ENCODE data around the gene LIMK2.
"Not testable (repeated sequence)": the region's sequence is repeated elsewhere in the genome, so short reads cannot be mapped to it uniquely, and the experiment has no call there.

The LIMK2 gene

DNA sequence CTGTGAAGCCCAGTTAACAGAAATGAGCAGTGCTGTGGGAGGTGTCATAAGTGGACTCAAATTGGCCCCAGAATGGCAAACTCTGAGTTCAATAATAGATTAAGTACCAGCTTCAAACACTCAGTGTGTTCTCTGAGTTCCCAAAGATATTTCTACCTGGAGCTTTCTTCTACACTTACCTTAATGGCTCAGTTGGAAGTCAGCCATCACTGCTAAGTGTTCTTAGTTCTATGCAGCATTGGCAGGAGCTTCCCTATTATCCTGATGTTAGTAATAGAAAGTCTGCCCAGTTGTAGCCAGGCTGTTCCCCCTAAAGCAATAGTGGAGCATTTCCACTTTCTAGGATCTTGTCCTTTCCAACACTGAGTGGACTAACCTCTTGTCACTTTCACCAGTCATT lies 89.9 kb downstream of the LIMK2 start:
- Mint-ChIP-seq H3K4me1 (ENCODE audit: low read depth) (peaks cover 49% of the 10 kb centered on the region), H3K4me3 (no peak overlapping the region), H3K27ac (peak overlapping the region; percentile 8), H3K27me3 (no peaks in the 10 kb centered on the region), H3K9me3 (no peaks in the 10 kb centered on the region), H3K36me3 (ENCODE audit: low read depth) (no peaks in the 10 kb centered on the region)

DNA sequence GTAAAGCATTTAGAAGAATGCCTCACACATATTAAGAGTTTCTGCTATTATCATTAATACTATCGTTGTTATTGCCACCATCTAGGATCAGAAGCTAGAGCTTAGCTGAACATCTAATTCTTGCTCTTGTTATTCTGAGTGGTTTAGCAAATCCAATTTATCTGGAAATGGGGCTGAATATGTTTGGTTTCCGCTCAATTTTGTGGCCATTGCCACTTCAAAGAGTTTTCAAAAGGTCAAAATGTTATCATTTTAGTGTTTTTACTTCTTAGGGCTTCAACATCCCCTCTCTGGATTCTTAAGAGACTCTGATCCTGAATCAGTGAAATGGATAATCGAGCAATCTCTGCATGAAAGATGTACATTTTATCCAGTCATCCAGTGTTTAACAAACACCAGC lies 90.4 kb downstream of the LIMK2 start:
- H3K36me3 Mint-ChIP-seq (ENCODE audit: low read depth): no peaks in the 10 kb centered on the region
- H3K4me1 Mint-ChIP-seq (ENCODE audit: low read depth): peaks cover 49% of the 10 kb centered on the region
- no peak overlapping the region for H3K4me3 Mint-ChIP-seq
- H3K9me3 Mint-ChIP-seq: no peaks in the 10 kb centered on the region
- peak overlapping the region; percentile 8 for H3K27ac Mint-ChIP-seq
- no peaks in the 10 kb centered on the region for H3K27me3 Mint-ChIP-seq

DNA sequence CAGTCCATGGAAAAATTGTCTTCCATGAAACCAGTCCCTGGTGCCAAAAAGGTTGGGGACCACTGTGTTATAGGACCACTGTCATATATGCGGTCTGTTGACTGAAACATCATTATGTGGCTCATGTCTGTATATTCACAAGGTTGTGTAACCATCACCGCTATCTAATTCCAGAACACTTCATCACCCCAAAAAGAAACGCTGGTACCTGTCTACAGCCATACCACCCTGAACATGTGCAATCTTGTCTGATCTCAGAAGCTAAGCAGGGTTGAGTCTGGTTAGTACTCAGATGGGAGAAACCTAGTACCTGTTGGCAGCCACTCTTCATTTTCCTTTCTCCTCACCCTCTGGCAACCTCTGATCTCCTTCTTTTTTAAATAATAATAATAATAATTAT lies 93.1 kb downstream of the LIMK2 start:
- Mint-ChIP-seq H3K9me3 (no peaks in the 10 kb centered on the region), H3K27ac (no peak overlapping the region), H3K36me3 (ENCODE audit: low read depth) (no peaks in the 10 kb centered on the region), H3K27me3 (no peaks in the 10 kb centered on the region), H3K4me3 (no peak overlapping the region), H3K4me1 (ENCODE audit: low read depth) (peaks cover 57% of the 10 kb centered on the region)

- Mint-ChIP-seq H3K4me1 (ENCODE audit: low read depth) (peaks cover 31% of the 10 kb centered on the region), H3K4me3 (peak overlapping the region; percentile 31), H3K9me3 (no peaks in the 10 kb centered on the region), H3K36me3 (ENCODE audit: low read depth) (no peaks in the 10 kb centered on the region), H3K27me3 (no peaks in the 10 kb centered on the region), H3K27ac (peak overlapping the region; percentile 61)
These were observed 96.1 kb downstream of the LIMK2 start for GRCh38 chr22:31308181-31308580.

DNA sequence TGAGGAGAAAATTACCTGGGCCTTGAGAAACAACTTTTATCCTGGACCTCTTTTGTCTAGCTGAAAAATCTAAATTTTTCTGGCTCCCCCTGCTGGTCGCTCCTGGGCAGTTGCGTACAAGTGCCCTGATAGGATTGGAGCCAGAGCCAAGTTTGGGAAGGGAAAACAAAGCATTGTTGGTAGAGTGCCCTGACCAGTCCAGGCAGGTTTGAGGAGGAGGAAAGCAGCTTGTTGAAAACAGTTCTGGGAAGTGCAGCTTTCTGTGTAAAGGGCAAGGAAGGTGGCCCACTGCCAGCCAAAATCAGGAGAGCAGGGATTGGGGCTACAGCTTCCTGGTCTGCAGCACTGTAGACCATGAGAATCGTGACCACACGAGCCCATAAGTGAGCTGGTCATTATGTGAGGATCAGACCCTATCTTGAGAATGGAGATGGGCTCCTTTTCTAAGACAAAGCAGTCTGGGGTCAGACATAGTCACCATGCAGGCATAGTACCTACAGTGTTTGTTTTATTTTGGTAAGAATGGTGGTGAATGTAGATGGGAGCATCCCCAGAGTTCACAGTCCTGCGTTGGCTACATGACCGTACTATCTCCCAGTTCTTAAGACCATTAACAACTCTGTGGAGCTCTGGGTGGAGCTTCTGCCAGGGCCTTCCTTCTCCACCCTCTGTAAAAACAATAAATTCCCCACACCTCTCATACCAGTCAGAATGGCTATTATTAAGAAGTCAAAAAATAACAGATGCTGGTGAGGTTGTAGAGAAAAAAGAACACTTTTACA lies 101.5 kb downstream of the LIMK2 start:
- Mint-ChIP-seq H3K27me3 (no peaks in the 10 kb centered on the region), H3K36me3 (ENCODE audit: low read depth) (peaks cover 11% of the 10 kb centered on the region), H3K4me1 (ENCODE audit: low read depth) (peaks cover 8% of the 10 kb centered on the region), H3K27ac (no peak overlapping the region), H3K4me3 (no peak overlapping the region), H3K9me3 (no peaks in the 10 kb centered on the region)

- not testable (repeated sequence) for H3K9me3 Mint-ChIP-seq; H3K4me3 Mint-ChIP-seq; H3K27me3 Mint-ChIP-seq; H3K4me1 Mint-ChIP-seq (ENCODE audit: low read depth); H3K27ac Mint-ChIP-seq
- H3K36me3 Mint-ChIP-seq (ENCODE audit: low read depth): peaks cover 11% of the 10 kb centered on the region
These were observed 102.1 kb downstream of the LIMK2 start for GRCh38 chr22:31314220-31314619.

- Mint-ChIP-seq H3K36me3 (ENCODE audit: low read depth) (peaks cover 33% of the 10 kb centered on the region), H3K27me3 (no peaks in the 10 kb centered on the region), H3K9me3 (no peaks in the 10 kb centered on the region), H3K27ac (peak overlapping the region; percentile 17), H3K4me1 (ENCODE audit: low read depth) (no peaks in the 10 kb centered on the region), H3K4me3 (no peak overlapping the region)
These were observed 109.3 kb downstream of the LIMK2 start for GRCh38 chr22:31321421-31321820.

- Mint-ChIP-seq H3K9me3 (no peaks in the 10 kb centered on the region), H3K27me3 (no peaks in the 10 kb centered on the region), H3K27ac (peak overlapping the region; percentile 42), H3K4me3 (no peak overlapping the region), H3K36me3 (ENCODE audit: low read depth) (peaks cover 49% of the 10 kb centered on the region), H3K4me1 (ENCODE audit: low read depth) (no peaks in the 10 kb centered on the region)
These were observed 111.8 kb downstream of the LIMK2 start for GRCh38 chr22:31323578-31324550.

- H3K27ac Mint-ChIP-seq: no peak overlapping the region
These were observed 114.8 kb downstream of the LIMK2 start for GRCh38 chr22:31326877-31327276.

DNA sequence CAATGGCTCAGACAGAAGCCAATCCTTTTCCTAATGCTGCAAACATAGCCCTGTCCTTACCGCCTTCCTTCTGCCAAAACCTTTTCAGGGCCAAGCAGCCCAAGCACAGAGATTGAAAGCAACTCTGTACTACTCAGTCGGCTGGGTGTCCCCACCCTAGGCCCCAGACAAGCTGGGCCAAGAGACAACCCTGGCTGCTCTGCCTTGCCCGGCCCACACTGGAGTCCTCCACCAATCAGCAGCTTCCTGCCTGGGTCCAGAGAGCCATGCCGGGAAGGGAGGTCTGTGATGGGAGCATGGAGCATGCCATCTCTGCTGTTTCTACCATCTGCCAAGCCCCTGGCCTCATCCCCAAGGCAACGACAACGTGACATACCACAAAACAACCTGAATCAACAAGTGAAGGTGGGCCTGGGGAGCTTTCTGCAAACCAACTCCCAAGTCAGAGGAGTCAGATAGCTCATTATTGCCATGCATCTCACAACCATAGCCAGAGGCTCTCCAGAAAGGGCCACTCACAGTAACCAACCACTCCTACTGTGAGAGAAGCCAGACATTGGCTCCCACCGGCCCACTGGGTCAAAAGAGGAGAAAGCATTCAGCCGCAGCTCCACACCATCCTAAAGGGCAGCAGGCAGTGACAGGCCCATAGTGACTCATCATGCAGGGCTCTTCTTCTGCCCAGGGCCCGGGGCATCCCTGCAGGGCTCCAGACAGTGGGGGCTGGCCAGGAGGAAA lies 115.9 kb downstream of the LIMK2 start:
- Mint-ChIP-seq H3K4me3 (no peak overlapping the region), H3K27ac (peak overlapping the region; percentile 64), H3K9me3 (no peaks in the 10 kb centered on the region), H3K36me3 (ENCODE audit: low read depth) (peaks cover 77% of the 10 kb centered on the region), H3K27me3 (no peaks in the 10 kb centered on the region), H3K4me1 (ENCODE audit: low read depth) (peaks cover 21% of the 10 kb centered on the region)

More at GRCh38 chr22:31326877-31327276, 114.8 kb downstream of the LIMK2 start:
- Mint-ChIP-seq H3K9me3 (no peaks in the 10 kb centered on the region), H3K4me3 (no peak overlapping the region), H3K4me1 (ENCODE audit: low read depth) (peaks cover 19% of the 10 kb centered on the region), H3K27me3 (no peaks in the 10 kb centered on the region), H3K36me3 (ENCODE audit: low read depth) (peaks cover 75% of the 10 kb centered on the region)

DNA sequence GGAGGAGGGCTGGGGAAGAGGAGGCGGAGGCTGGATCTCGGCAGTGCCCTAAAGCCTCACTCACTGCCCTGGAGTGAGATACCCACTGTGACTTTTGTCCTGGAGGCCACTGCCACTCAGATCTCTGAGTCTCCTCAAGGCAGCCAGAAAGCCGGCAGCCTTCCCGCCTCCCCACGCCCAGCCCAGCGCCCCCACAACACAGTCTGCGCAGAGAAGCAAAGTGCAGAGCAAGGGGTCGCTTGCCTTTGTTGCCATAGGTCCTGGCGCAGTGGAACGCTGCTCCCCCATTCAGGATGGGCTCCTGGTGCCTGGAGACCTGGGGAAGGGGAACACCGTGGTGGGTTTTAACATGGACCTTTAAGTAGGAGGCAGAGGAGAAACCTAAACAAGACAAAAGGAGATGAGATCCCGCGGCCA lies 116.5 kb downstream of the LIMK2 start:
- Mint-ChIP-seq H3K4me1 (ENCODE audit: low read depth) (peaks cover 23% of the 10 kb centered on the region), H3K9me3 (no peaks in the 10 kb centered on the region), H3K36me3 (ENCODE audit: low read depth) (peaks cover 81% of the 10 kb centered on the region), H3K4me3 (no peak overlapping the region), H3K27me3 (no peaks in the 10 kb centered on the region), H3K27ac (no peak overlapping the region)

GRCh38 chr22:31329029-31329428 lies 116.9 kb downstream of the LIMK2 start:
- Mint-ChIP-seq H3K9me3 (no peaks in the 10 kb centered on the region), H3K4me3 (no peak overlapping the region), H3K27me3 (no peaks in the 10 kb centered on the region), H3K4me1 (ENCODE audit: low read depth) (peaks cover 23% of the 10 kb centered on the region), H3K27ac (peak overlapping the region; percentile 41), H3K36me3 (ENCODE audit: low read depth) (peaks cover 86% of the 10 kb centered on the region)

All from stimulated activated naive CD8-positive, alpha-beta T cell treated with anti-CD3 and anti-CD28 coated beads, Interleukin-15, Interleukin-2, amounts not matched to agents 100 ng/mL and 50 ng/mL, for 24 hours (primary cell).